Measurements from ENCODE around the gene UBE3B. TPM values are rescaled to one million over a fixed set of nuclear protein-coding genes. Genes with fewer than 3 reads are reported as not detected.
"Not testable (repeated sequence)": the region's sequence is repeated elsewhere in the genome, so short reads cannot be mapped to it uniquely, and the experiment has no call there.

UBE3B gene
- total RNA-seq, 4 donors from 2014 or later: 34.4 to 73.0 (median 71.6) TPM

- peak overlapping the region in 3 of 4 donors; percentile 15 to 97 (median 91) for H3K27ac ChIP-seq
- no peaks in the 10 kb centered on the region for H3K36me3 ChIP-seq
- no peaks in the 10 kb centered on the region for H3K9me3 ChIP-seq
- H3K4me3 ChIP-seq: no peak overlapping the region
- no peak for DNase-seq
- TF ChIP-seq EP300 (IDR thresholded peaks at IDR 0.05; ENCODE audit: low read depth) (no peak), POLR2A (IDR thresholded peaks at IDR 0.05) (no peak), POLR2AphosphoS5 (IDR thresholded peaks at IDR 0.05) (no peak), CTCF (IDR thresholded peaks at IDR 0.05) (no peak)
- in situ Hi-C loops (cut with MboI; ENCODE audit: low pct_ligation_motif_present in 1 of 4, low pct_unique_long_range_greater_than_20kb in 1 of 4, low sequenced_read_pairs in 3 of 4): no loop called here
- WGBS, 2 donors (ENCODE audit: low coverage in 1 of 2): 90% methylated on average over 10 of the region's 10 CpGs; no CpG with 5 or more reads in 1 of the 2 donors
- H3K27me3 ChIP-seq: no peaks in the 10 kb centered on the region
- intact Hi-C loops (cut with DNase I; ENCODE audit: low total_unique reads): no loop called here
- peaks cover 43 to 56% (median 49%) of the 10 kb centered on the region in 4 donors for H3K4me1 ChIP-seq
These were observed 7.9 kb upstream of the UBE3B start for GRCh38 chr12:109469517-109469916.

- in situ Hi-C loops (cut with MboI; ENCODE audit: low pct_ligation_motif_present in 1 of 4, low pct_unique_long_range_greater_than_20kb in 1 of 4, low sequenced_read_pairs in 3 of 4): no loop called here
- no peak for TF ChIP-seq POLR2A (IDR thresholded peaks at IDR 0.05)
- TF ChIP-seq EP300 (IDR thresholded peaks at IDR 0.05; ENCODE audit: low read depth): no peak
- no peak for TF ChIP-seq POLR2AphosphoS5 (IDR thresholded peaks at IDR 0.05)
- no peak for TF ChIP-seq CTCF (IDR thresholded peaks at IDR 0.05)
- no peak overlapping the region for H3K4me3 ChIP-seq
- 82 to 98% methylated on average over 3 of the region's 3 CpGs for WGBS, 2 donors (ENCODE audit: low coverage in 1 of 2)
- peaks cover 22 to 44% (median 33%) of the 10 kb centered on the region in 4 donors for H3K4me1 ChIP-seq
- no peaks in the 10 kb centered on the region for H3K27me3 ChIP-seq
- H3K9me3 ChIP-seq: no peaks in the 10 kb centered on the region
- H3K36me3 ChIP-seq: no peaks in the 10 kb centered on the region
- peak overlapping the region in 2 of 4 donors; percentile 6 to 96 for H3K27ac ChIP-seq
- no peak for DNase-seq
- intact Hi-C loops (cut with DNase I; ENCODE audit: low total_unique reads): no loop called here
These were observed 4.4 kb upstream of the UBE3B start for GRCh38 chr12:109473006-109473405.

- H3K27me3 ChIP-seq; DNase-seq; H3K4me3 ChIP-seq; intact Hi-C loops (cut with DNase I; ENCODE audit: low total_unique reads); H3K36me3 ChIP-seq; in situ Hi-C loops (cut with MboI; ENCODE audit: low pct_ligation_motif_present in 1 of 4, low pct_unique_long_range_greater_than_20kb in 1 of 4, low sequenced_read_pairs in 3 of 4); H3K9me3 ChIP-seq: not testable (repeated sequence)
- peak overlapping the region in 2 of 4 donors; percentile 6 to 96 for H3K27ac ChIP-seq
- 84 to 89% methylated on average over 7 to 16 of the region's 16 CpGs for WGBS, 2 donors (ENCODE audit: low coverage in 1 of 2)
- peaks cover 22 to 44% (median 35%) of the 10 kb centered on the region in 4 donors for H3K4me1 ChIP-seq
These were observed 3.7 kb upstream of the UBE3B start for GRCh38 chr12:109473526-109474270.

GRCh38 chr12:109475121-109475520 is 2.3 kb upstream of the UBE3B start:
- no peak for DNase-seq
- 89 to 90% methylated on average over 2 to 7 of the region's 7 CpGs for WGBS, 2 donors (ENCODE audit: low coverage in 1 of 2)
- no peaks in the 10 kb centered on the region for H3K36me3 ChIP-seq
- H3K27ac ChIP-seq: peak overlapping the region in 3 of 4 donors; percentile 88 to 96 (median 94)
- in situ Hi-C loops (cut with MboI; ENCODE audit: low pct_ligation_motif_present in 1 of 4, low pct_unique_long_range_greater_than_20kb in 1 of 4, low sequenced_read_pairs in 3 of 4): no loop called here
- no peak overlapping the region for H3K4me3 ChIP-seq
- no peaks in the 10 kb centered on the region for H3K9me3 ChIP-seq
- H3K27me3 ChIP-seq: no peaks in the 10 kb centered on the region
- H3K4me1 ChIP-seq: peaks cover 20 to 46% (median 37%) of the 10 kb centered on the region in 4 donors
- no peak for TF ChIP-seq EP300 (IDR thresholded peaks at IDR 0.05; ENCODE audit: low read depth)
- TF ChIP-seq POLR2A (IDR thresholded peaks at IDR 0.05): no peak
- TF ChIP-seq CTCF (IDR thresholded peaks at IDR 0.05): no peak
- TF ChIP-seq POLR2AphosphoS5 (IDR thresholded peaks at IDR 0.05): no peak
- intact Hi-C loops (cut with DNase I; ENCODE audit: low total_unique reads): loop anchor here (5.0 kb wide), 1 partner anchor 48 kb away; no protein-coding TSS in a partner anchor
